Panc1 (cell line): ENCODE results near the gene FADS2. TPM values are rescaled to one million over a fixed set of nuclear protein-coding genes. Genes with fewer than 3 reads are reported as not detected.

Experiments used
- ATAC-seq: fragments of 200-7000 bp; cut with Tn5 transposase; 2 replicates; pipeline ENCODE4 v1.9.1; 2020; ENCODE audit warnings: mild to moderate bottlenecking, moderate library complexity
- BruUV-seq: library from RNA; stranded (reverse); fragments of 400-500 nt; replicated peaks from 2 replicates; lab custom pipeline; 2021; lab: Mats Ljungman, UMichigan
- CTCF ChIA-PET: fragments of 300-600 bp; sonication (Branson Sonifier 250); formaldehyde crosslinking; loops from one replicate; lab custom pipeline; 2022; ENCODE audit warnings: antibody characterized with exemption; lab: Charles Lee
- POLR2A ChIA-PET: fragments of 300-600 bp; sonication (Branson Sonifier 250); formaldehyde crosslinking; loops from one replicate; lab custom pipeline; 2022; ENCODE audit warnings: antibody characterized with exemption; lab: Charles Lee
- DNase-seq: peaks from one replicate; pipeline ENCODE4 v3.0.0-alpha.2; 2010; ENCODE audit warnings: low read depth, low spot score
- H3K27ac ChIP-seq: 2 replicates; pipeline ENCODE4 v1.5.1; 2011; ENCODE audit warnings: mild to moderate bottlenecking, low read length, inconsistent platforms
- H3K27me3 ChIP-seq: fragments of 200-500 bp; sonication (Bioruptor generic); 2 replicates; pipeline ENCODE4 v1.6.0; 2014; ENCODE audit warnings: low read length, inconsistent platforms; ENCODE audit not compliant: control insufficient read depth, insufficient read depth
- H3K36me3 ChIP-seq: fragments of 200-500 bp; sonication (Bioruptor generic); 2 replicates; pipeline ENCODE4 v1.5.1; 2014; ENCODE audit warnings: inconsistent platforms, mild to moderate bottlenecking, low read length, moderate library complexity; ENCODE audit not compliant: control insufficient read depth, insufficient read depth
- H3K4me1 ChIP-seq: 2 replicates; pipeline ENCODE4 v1.5.1; 2011; ENCODE audit warnings: inconsistent platforms, mild to moderate bottlenecking, low read length, moderate library complexity; ENCODE audit not compliant: control insufficient read depth, insufficient read depth
- H3K4me3 ChIP-seq, 2 experiments: 2 replicates each; pipeline ENCODE4 v1.5.1; 2011 to 2012; ENCODE audit warnings: low read depth in 2 of 2, low read length in 2 of 2, mild to moderate bottlenecking in 2 of 2, inconsistent platforms in 1 of 2, moderate library complexity in 1 of 2
- H3K9me3 ChIP-seq: fragments of 200-500 bp; sonication (Bioruptor generic); 2 replicates; pipeline ENCODE4 v1.5.1; 2014; ENCODE audit warnings: low read depth, mild to moderate bottlenecking, inconsistent platforms, low read length, moderate library complexity; ENCODE audit not compliant: control insufficient read depth, insufficient read depth
- POLR2AphosphoS5 ChIP-seq: IDR thresholded peaks from 2 replicates; pipeline ENCODE4 v1.6.1; 2012; ENCODE audit warnings: mild to moderate bottlenecking, low read depth, low read length, moderate library complexity
- SIN3A ChIP-seq: IDR thresholded peaks from 2 replicates; pipeline ENCODE4 v1.6.1; 2012; ENCODE audit warnings: low read depth, mild to moderate bottlenecking, low read length, moderate library complexity, borderline replicate concordance; ENCODE audit not compliant: insufficient read depth
- TCF7L2 ChIP-seq: IDR thresholded peaks from 2 replicates; pipeline ENCODE4 v1.6.1; 2011; ENCODE audit warnings: mild to moderate bottlenecking, low read depth, low read length, inconsistent platforms
- in situ Hi-C: cut with HindIII; loops from 2 replicates; pipeline ENCODE4 v1.10.0; 2016; ENCODE audit warnings: low sequenced_read_pairs, low pct_unique_long_range_greater_than_20kb
- intact Hi-C: fragments of 100-400 bp; cut with micrococcal nuclease; formaldehyde crosslinking; loops from one replicate; pipeline ENCODE4 v1.10.0; 2022; ENCODE audit not compliant: unreplicated experiment
- total RNA-seq: library from RNA; stranded (reverse); gene quantifications from one replicate; pipeline ENCODE4 v1.2.1, GENCODE V29; 2021; ENCODE audit not compliant: unreplicated experiment
- TF ChIP-seq, protein P1 (sequence below): fragments of 450-650 bp; IDR thresholded peaks from 2 replicates; pipeline ENCODE4 v1.5.1; 2017; ENCODE audit warnings: mild to moderate bottlenecking
- TF ChIP-seq, protein P2 (sequence below), 2 experiments: IDR thresholded peaks; 2 replicates each; pipeline ENCODE4 v1.6.1; 2011 to 2012; ENCODE audit warnings: low read depth in 2 of 2, control low read depth in 1 of 2, low read length in 1 of 2, mild to moderate bottlenecking in 1 of 2, moderate library complexity in 1 of 2; ENCODE audit not compliant: insufficient read depth in 1 of 2

FADS2 gene
- total RNA-seq, 1 experiment from 2014 or later, result 679 TPM

DNA sequence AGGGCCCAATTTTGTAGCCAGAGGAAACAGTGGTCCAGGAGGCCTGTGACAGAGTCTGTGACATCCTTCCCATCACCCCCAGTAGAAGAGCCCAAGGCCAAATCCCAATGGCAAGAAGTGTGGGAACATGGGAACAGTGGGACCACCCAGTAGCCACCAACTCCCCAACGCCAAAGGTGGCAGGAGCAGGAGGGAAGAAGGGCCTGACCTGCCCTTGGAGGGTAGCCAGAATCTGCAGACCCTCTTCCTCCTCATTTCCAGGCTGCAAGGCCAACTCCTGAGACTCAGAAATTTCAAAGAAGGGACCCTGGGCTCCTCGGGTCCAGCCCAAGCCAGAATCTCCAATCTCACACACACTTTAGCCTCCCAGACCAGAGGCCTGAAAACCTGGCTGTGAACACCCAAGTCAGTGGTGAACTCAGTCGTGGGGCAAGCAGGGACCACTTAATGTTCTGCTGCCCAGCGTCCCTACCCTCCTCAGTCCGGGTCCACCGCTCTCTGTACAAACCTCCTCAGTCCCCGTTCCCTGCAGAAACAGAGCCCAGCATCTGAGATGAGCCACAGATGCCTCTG lies 83.1 kb downstream of the FADS2 start:
- no TSS peak for BruUV-seq
- Histone ChIP-seq H3K9me3 (no peaks in the 10 kb centered on the region), H3K36me3 (no peaks in the 10 kb centered on the region), H3K27me3 (no peaks in the 10 kb centered on the region), H3K27ac (no peak overlapping the region), H3K4me1 (no peaks in the 10 kb centered on the region), H3K4me3 (no peak overlapping the region)
- in situ Hi-C loops, result no loop called here
- ATAC-seq (no peak), DNase-seq (no peak)
- CTCF ChIA-PET, result no interaction called here
- TF ChIP-seq SIN3A (no peak), POLR2AphosphoS5 (no peak), TCF7L2 (no peak)
- TF ChIP-seq, protein P1, sequence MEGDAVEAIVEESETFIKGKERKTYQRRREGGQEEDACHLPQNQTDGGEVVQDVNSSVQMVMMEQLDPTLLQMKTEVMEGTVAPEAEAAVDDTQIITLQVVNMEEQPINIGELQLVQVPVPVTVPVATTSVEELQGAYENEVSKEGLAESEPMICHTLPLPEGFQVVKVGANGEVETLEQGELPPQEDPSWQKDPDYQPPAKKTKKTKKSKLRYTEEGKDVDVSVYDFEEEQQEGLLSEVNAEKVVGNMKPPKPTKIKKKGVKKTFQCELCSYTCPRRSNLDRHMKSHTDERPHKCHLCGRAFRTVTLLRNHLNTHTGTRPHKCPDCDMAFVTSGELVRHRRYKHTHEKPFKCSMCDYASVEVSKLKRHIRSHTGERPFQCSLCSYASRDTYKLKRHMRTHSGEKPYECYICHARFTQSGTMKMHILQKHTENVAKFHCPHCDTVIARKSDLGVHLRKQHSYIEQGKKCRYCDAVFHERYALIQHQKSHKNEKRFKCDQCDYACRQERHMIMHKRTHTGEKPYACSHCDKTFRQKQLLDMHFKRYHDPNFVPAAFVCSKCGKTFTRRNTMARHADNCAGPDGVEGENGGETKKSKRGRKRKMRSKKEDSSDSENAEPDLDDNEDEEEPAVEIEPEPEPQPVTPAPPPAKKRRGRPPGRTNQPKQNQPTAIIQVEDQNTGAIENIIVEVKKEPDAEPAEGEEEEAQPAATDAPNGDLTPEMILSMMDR, result no peak
- TF ChIP-seq, protein P2, sequence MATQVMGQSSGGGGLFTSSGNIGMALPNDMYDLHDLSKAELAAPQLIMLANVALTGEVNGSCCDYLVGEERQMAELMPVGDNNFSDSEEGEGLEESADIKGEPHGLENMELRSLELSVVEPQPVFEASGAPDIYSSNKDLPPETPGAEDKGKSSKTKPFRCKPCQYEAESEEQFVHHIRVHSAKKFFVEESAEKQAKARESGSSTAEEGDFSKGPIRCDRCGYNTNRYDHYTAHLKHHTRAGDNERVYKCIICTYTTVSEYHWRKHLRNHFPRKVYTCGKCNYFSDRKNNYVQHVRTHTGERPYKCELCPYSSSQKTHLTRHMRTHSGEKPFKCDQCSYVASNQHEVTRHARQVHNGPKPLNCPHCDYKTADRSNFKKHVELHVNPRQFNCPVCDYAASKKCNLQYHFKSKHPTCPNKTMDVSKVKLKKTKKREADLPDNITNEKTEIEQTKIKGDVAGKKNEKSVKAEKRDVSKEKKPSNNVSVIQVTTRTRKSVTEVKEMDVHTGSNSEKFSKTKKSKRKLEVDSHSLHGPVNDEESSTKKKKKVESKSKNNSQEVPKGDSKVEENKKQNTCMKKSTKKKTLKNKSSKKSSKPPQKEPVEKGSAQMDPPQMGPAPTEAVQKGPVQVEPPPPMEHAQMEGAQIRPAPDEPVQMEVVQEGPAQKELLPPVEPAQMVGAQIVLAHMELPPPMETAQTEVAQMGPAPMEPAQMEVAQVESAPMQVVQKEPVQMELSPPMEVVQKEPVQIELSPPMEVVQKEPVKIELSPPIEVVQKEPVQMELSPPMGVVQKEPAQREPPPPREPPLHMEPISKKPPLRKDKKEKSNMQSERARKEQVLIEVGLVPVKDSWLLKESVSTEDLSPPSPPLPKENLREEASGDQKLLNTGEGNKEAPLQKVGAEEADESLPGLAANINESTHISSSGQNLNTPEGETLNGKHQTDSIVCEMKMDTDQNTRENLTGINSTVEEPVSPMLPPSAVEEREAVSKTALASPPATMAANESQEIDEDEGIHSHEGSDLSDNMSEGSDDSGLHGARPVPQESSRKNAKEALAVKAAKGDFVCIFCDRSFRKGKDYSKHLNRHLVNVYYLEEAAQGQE (IDR thresholded peaks at IDR 0.05; ENCODE audit: insufficient read depth in 1 of 2, low read depth in 2 of 2, low read length in 1 of 2), result no peak
- POLR2A ChIA-PET, result no interaction called here
- intact Hi-C loops, result loop anchor here (5.0 kb wide), 1 partner anchor 36 kb away; no protein-coding TSS in a partner anchor

DNA sequence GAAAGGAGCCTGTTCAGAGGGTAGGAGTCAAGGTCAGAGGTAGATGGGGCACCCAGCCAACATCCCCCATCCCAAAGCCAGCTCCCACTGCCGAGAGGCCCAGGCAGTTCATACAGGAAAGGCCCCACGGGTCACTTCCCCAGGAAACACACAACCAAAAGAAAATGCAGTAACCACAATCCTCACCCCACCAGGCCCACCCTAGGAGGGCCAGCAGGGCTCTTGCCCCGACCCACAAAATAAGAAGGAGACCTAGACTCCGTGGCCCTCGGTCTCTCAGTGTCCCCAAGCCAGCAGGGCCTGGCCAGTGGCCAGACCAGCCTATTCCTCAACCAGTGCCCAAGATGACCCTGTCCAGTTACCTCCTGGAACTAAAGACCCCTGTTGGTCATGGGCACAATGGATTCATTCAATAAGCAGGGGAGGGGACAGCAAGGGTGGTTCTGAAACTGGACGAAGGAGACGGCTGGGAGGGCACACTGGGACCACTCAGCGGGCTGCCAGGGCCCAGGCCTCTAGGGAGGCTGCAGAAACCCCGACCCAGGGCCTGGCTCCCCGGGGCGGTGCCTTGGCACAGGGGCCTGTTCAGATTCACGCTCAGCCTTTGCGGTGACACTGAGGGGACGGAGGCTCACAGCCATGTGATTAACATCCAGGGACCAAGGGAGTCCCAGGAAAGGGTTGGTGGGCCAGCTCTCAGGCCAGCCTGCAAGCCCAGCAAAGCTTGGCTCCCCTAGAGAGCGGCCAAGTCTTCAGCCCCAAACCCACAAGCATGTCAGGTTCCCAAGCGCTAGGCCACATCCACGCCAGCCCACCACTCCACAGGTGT lies 83.8 kb downstream of the FADS2 start:
- Histone ChIP-seq H3K4me3 (no peak overlapping the region), H3K36me3 (no peaks in the 10 kb centered on the region), H3K27me3 (no peaks in the 10 kb centered on the region), H3K4me1 (no peaks in the 10 kb centered on the region), H3K9me3 (no peaks in the 10 kb centered on the region), H3K27ac (no peak overlapping the region)
- no peak for DNase-seq
- intact Hi-C loops, result loop anchor here (5.0 kb wide), 1 partner anchor 35 kb away; no protein-coding TSS in a partner anchor
- no TSS peak for BruUV-seq
- TF ChIP-seq TCF7L2, result no peak
- TF ChIP-seq POLR2AphosphoS5, result no peak
- TF ChIP-seq, protein P2 (IDR thresholded peaks at IDR 0.05; ENCODE audit: insufficient read depth in 1 of 2, low read depth in 2 of 2, low read length in 1 of 2), result no peak
- TF ChIP-seq, protein P1, result no peak
- TF ChIP-seq SIN3A, result no peak
- ATAC-seq, result no peak
- ChIA-PET POLR2A (no interaction called here), CTCF (no interaction called here)
- in situ Hi-C loops, result no loop called here
